Transverse colon (tissue), 4 donors: ENCODE data around the gene CSDE1. TPM values are rescaled to one million over a fixed set of nuclear protein-coding genes. Genes with fewer than 3 reads are reported as not detected.

Experiments
- DNase-seq: peaks from one replicate; pipeline ENCODE4 v3.0.0-alpha.2; 2019
- H3K27ac ChIP-seq, 4 donors: fragments of 200-600 bp; sonication (generic); 2 replicates each; pipeline ENCODE4 v1.5.1; 2016 to 2018; ENCODE audit warnings: inconsistent platforms in 4 of 4
- H3K27me3 ChIP-seq: fragments of 200-600 bp; sonication (generic); 2 replicates; pipeline ENCODE4 v1.5.1; 2017; ENCODE audit warnings: inconsistent platforms
- H3K36me3 ChIP-seq, 4 donors: fragments of 200-600 bp; sonication (generic); 2 replicates each; pipeline ENCODE4 v1.5.1; 2017 to 2019; ENCODE audit warnings: inconsistent platforms in 4 of 4
- H3K4me1 ChIP-seq, 4 donors: fragments of 200-600 bp; sonication (generic); 2 replicates each; pipeline ENCODE4 v1.5.1; 2017 to 2020; ENCODE audit warnings: inconsistent platforms in 4 of 4
- H3K4me3 ChIP-seq, 4 donors: fragments of 200-600 bp; sonication (generic); 1 replicate in 1 of 4; 2 replicates in 3 of 4; pipeline versions ENCODE4 v1.5.1 to v1.6.1; 2017 to 2019; ENCODE audit warnings: inconsistent platforms in 4 of 4
- H3K9me3 ChIP-seq, 2 donors: fragments of 200-600 bp; sonication (generic); 2 replicates each; pipeline ENCODE4 v1.5.1; 2017 to 2019; ENCODE audit warnings: inconsistent platforms in 2 of 2
- CTCF ChIP-seq, 5 experiments: fragments of 200-600 bp in 3 of 5; fragments of 450-650 bp in 2 of 5; sonication (generic) in 3 of 5; IDR thresholded peaks; 1 replicate in 2 of 5; 2 replicates in 3 of 5; pipeline ENCODE4 v1.5.1; 2016 to 2017; ENCODE audit warnings: antibody characterized with exemption in 5 of 5, inconsistent platforms in 3 of 5, mild to moderate bottlenecking in 2 of 5, moderate library complexity in 1 of 5
- EP300 ChIP-seq: sonication (generic); formaldehyde crosslinking; IDR thresholded peaks from one replicate; pipeline ENCODE4 v1.6.1; 2017; ENCODE audit warnings: antibody characterized with exemption, low read depth
- POLR2A ChIP-seq: fragments of 450-650 bp; IDR thresholded peaks from one replicate; pipeline ENCODE4 v1.6.1; 2016; ENCODE audit warnings: antibody characterized with exemption, mild to moderate bottlenecking, moderate library complexity
- POLR2AphosphoS5 ChIP-seq, 3 donors: sonication (generic); formaldehyde crosslinking; IDR thresholded peaks; one replicate each; pipeline ENCODE4 v1.6.1; 2016; ENCODE audit warnings: antibody characterized with exemption in 3 of 3
- WGBS, 2 donors: methylation state at CpG; one replicate each; pipeline ENCODE4 v1.1.5; 2018; ENCODE audit warnings: low coverage in 1 of 2; 5-methylcytosine and 5-hydroxymethylcytosine counted together
- in situ Hi-C, 4 donors: fragments of 200-750 bp; cut with MboI; loops; one replicate each; pipeline versions ENCODE4 v1.15.0 to v1.15.1; 2017; ENCODE audit warnings: low sequenced_read_pairs in 3 of 4, low pct_ligation_motif_present in 1 of 4, low pct_unique_long_range_greater_than_20kb in 1 of 4
- intact Hi-C: fragments of 100-400 bp; cut with DNase I; formaldehyde crosslinking; loops from one replicate; pipeline ENCODE4 v1.15.1; 2023; ENCODE audit warnings: low total_unique reads
- total RNA-seq, 4 donors: library from RNA; depleted of rRNA; stranded (reverse); fragments of >200 nt; gene quantifications; one replicate each; pipeline ENCODE4 v1.1.0, GENCODE V29; 2016

Gene CSDE1
- total RNA-seq, 4 donors from 2014 or later = 264 to 1,040 (median 739) TPM

DNA sequence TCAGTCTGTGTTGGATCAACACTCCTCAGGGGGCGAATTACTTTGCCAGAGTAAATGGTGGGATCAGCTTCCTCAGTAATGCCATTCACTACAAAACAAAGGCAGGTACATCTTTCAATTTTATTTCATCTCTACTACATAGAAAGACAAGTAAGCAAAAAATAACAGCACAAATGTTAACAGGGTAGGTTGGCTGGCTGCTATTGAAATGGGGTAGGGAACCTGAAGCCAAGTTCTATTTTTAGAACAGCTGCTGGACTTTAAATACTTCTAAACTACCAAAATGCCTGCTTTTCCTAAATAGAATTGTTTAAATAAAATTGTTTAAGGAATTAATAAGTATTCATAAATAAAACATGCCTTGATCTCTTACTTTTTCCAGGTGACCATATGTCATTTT lies 33.9 kb downstream of the CSDE1 start:
- DNase-seq = no peak
- intact Hi-C loops (no loop called here), in situ Hi-C loops (loop anchor here in 1 of 4 donors (25.0 kb wide), 1 partner anchor 137 kb away; the partner anchor contains the start of gene BCAS2)
- H3K36me3 ChIP-seq = peaks cover 0 to 86% (median 40%) of the 10 kb centered on the region in 4 donors
- TF ChIP-seq POLR2A (no peak), CTCF (IDR thresholded peaks at IDR 0.05) (no peak)
- no peaks in the 10 kb centered on the region for H3K9me3 ChIP-seq
- H3K27ac ChIP-seq = no peak overlapping the region
- H3K4me1 ChIP-seq = peaks cover 0 to 8% (median 2%) of the 10 kb centered on the region in 4 donors
- H3K4me3 ChIP-seq = no peak overlapping the region
- 67 to 100% methylated on average over 1 of the region's 1 CpG for WGBS, 2 donors
- no peaks in the 10 kb centered on the region for H3K27me3 ChIP-seq

- H3K9me3 ChIP-seq = no peaks in the 10 kb centered on the region
- in situ Hi-C loops = loop anchor here in 1 of 4 donors (25.0 kb wide), 1 partner anchor 136 kb away; the partner anchor contains the start of gene BCAS2
- no peaks in the 10 kb centered on the region for H3K27me3 ChIP-seq
- no peak overlapping the region for H3K4me3 ChIP-seq
- DNase-seq = no peak
- H3K4me1 ChIP-seq = peaks cover 0 to 8% (median 2%) of the 10 kb centered on the region in 4 donors
- H3K36me3 ChIP-seq = peaks cover 0 to 90% (median 39%) of the 10 kb centered on the region in 4 donors
- no peak for TF ChIP-seq POLR2A
- TF ChIP-seq CTCF (IDR thresholded peaks at IDR 0.05) = no peak
- TF ChIP-seq POLR2AphosphoS5 (IDR thresholded peaks at IDR 0.05) = no peak
- TF ChIP-seq EP300 = no peak
- 0 to 22% methylated on average over 1 of the region's 1 CpG for WGBS, 2 donors
- intact Hi-C loops = no loop called here
- no peak overlapping the region for H3K27ac ChIP-seq
Measured at GRCh38 chr1:114723457-114723856, 34.3 kb downstream of the CSDE1 start.

GRCh38 chr1:114720492-114720891 lies 37.3 kb downstream of the CSDE1 start:
- in situ Hi-C loops = loop anchor here in 1 of 4 donors (25.0 kb wide), 1 partner anchor 133 kb away; the partner anchor contains the start of gene BCAS2
- Histone ChIP-seq H3K27ac (no peak overlapping the region), H3K4me1 (peaks cover 8 to 20% (median 10%) of the 10 kb centered on the region in 4 donors), H3K4me3 (no peak overlapping the region), H3K36me3 (peaks cover 0 to 75% (median 31%) of the 10 kb centered on the region in 4 donors), H3K9me3 (no peaks in the 10 kb centered on the region), H3K27me3 (no peaks in the 10 kb centered on the region)
- TF ChIP-seq EP300 (no peak), CTCF (IDR thresholded peaks at IDR 0.05) (no peak)
- 42 to 88% methylated on average over 3 to 4 of the region's 4 CpGs for WGBS, 2 donors
- intact Hi-C loops = no loop called here
- no peak for DNase-seq

DNA sequence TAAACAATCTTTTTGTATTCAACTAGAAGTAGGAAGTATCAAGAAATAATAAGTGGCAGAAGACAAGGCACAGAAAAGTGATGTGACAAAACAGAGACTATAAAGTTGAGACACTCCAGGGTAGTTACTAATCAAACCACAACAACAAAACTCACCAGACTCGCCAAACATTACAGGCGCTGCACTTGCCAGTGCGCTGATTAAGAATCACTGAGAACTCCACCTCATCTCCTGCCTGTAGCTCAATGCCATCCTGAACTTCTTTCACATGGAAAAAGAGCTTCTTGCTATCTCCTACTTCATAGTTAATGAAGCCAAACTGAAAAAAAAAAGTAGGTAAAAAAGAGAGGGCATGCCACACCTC lies 38.4 kb downstream of the CSDE1 start:
- Histone ChIP-seq H3K4me3 (no peak overlapping the region), H3K27me3 (no peaks in the 10 kb centered on the region), H3K36me3 (peaks cover 0 to 64% (median 26%) of the 10 kb centered on the region in 4 donors), H3K27ac (peak overlapping the region in 1 of 4 donors; percentile 14), H3K9me3 (no peaks in the 10 kb centered on the region), H3K4me1 (peaks cover 16 to 31% (median 21%) of the 10 kb centered on the region in 4 donors)
- TF ChIP-seq EP300 (no peak), POLR2A (no peak), CTCF (IDR thresholded peaks at IDR 0.05) (no peak), POLR2AphosphoS5 (IDR thresholded peaks at IDR 0.05) (no peak)
- DNase-seq = no peak
- 40 to 68% methylated on average over 3 of the region's 3 CpGs for WGBS, 2 donors
- in situ Hi-C loops (loop anchor here in 1 of 4 donors (25.0 kb wide), 1 partner anchor 132 kb away; the partner anchor contains the start of gene BCAS2), intact Hi-C loops (no loop called here)
